SK-N-SH (cell line): ENCODE data around the gene PRR20G. TPM values are rescaled to one million over a fixed set of nuclear protein-coding genes. Genes with fewer than 3 reads are reported as not detected.

Source experiments
- CTCF ChIA-PET: fragments of 300-600, 350-600 bp; formaldehyde crosslinking; extraction: SDS; loops from one replicate; lab custom pipeline; 2021; lab: Yijun Ruan, JAX
- POLR2A ChIA-PET: fragments of 350-600 bp; sonication (Branson Sonifier 250); formaldehyde crosslinking; extraction: SDS; loops from one replicate; lab custom pipeline; 2020; ENCODE audit warnings: antibody characterized with exemption, inconsistent platforms; lab: Yijun Ruan, JAX
- DNase-seq: peaks from one replicate; pipeline ENCODE4 v3.0.0; 2012
- H2AFZ ChIP-seq: fragments of 200-600 bp; sonication (generic); 2 replicates; pipeline ENCODE4 v1.8.1; 2016; ENCODE audit warnings: antibody characterized with exemption, mild to moderate bottlenecking, low read depth
- H3F3A ChIP-seq: fragments of 200-600 bp; sonication (generic); replicated peaks from 2 replicates; pipeline ENCODE3; 2016; ENCODE audit warnings: antibody characterized with exemption, mild to moderate bottlenecking; ENCODE audit not compliant: insufficient read depth
- H3K27ac ChIP-seq, 2 experiments: fragments of 200-500 bp in 1 of 2; fragments of 200-600 bp in 1 of 2; sonication (Bioruptor generic) in 1 of 2; sonication (generic), shearing (Covaris generic) in 1 of 2; 2 replicates each; pipeline versions ENCODE4 v1.5.1 to v1.6.1; 2014 to 2016; ENCODE audit warnings: low read depth in 2 of 2, inconsistent platforms in 1 of 2, low read length in 1 of 2, mild to moderate bottlenecking in 1 of 2, mixed read lengths in 1 of 2
- H3K27me3 ChIP-seq: fragments of 200-600 bp; sonication (generic), shearing (Covaris generic); 2 replicates; pipeline ENCODE4 v1.6.1; 2016; ENCODE audit warnings: mixed run types; ENCODE audit not compliant: insufficient read depth
- H3K36me3 ChIP-seq, 2 experiments: fragments of 200-500 bp in 1 of 2; fragments of 200-600 bp in 1 of 2; sonication (Bioruptor generic) in 1 of 2; sonication (generic) in 1 of 2; replicated peaks in 1 of 2; 2 replicates each; pipeline versions ENCODE3 to v1.5.1; 2014 to 2016; ENCODE audit warnings: low read length in 1 of 2, mild to moderate bottlenecking in 1 of 2; ENCODE audit not compliant: insufficient read depth in 2 of 2, control insufficient read depth in 1 of 2
- H3K4me1 ChIP-seq, 2 experiments: fragments of 200-500 bp in 1 of 2; fragments of 200-600 bp in 1 of 2; sonication (Bioruptor generic) in 1 of 2; sonication (generic), shearing (Covaris generic) in 1 of 2; 2 replicates each; pipeline versions ENCODE4 v1.5.1 to v1.6.1; 2014 to 2016; ENCODE audit warnings: low read depth in 1 of 2, low read length in 1 of 2, mixed run types in 1 of 2; ENCODE audit not compliant: insufficient read depth in 2 of 2, control insufficient read depth in 1 of 2
- H3K4me2 ChIP-seq: fragments of 200-600 bp; sonication (generic), shearing (Covaris generic); 2 replicates; pipeline ENCODE4 v1.6.1; 2017; ENCODE audit warnings: mixed run types
- H3K4me3 ChIP-seq, 2 experiments: fragments of 200-500 bp in 1 of 2; fragments of 200-600 bp in 1 of 2; sonication (Bioruptor generic) in 1 of 2; sonication (generic), shearing (Covaris generic) in 1 of 2; 2 replicates each; pipeline versions ENCODE4 v1.5.1 to v1.8.1; 2014 to 2016; ENCODE audit warnings: low read depth in 2 of 2, inconsistent platforms in 1 of 2, low read length in 1 of 2, mild to moderate bottlenecking in 1 of 2, mixed read lengths in 1 of 2, moderate library complexity in 1 of 2
- H3K79me2 ChIP-seq: fragments of 200-600 bp; sonication (generic); 2 replicates; pipeline ENCODE4 v1.8.1; 2017; ENCODE audit warnings: mild to moderate bottlenecking; ENCODE audit not compliant: insufficient read depth
- H3K9ac ChIP-seq: fragments of 200-600 bp; sonication (generic); 2 replicates; pipeline ENCODE4 v1.6.1; 2017; ENCODE audit warnings: mixed run types
- H3K9me2 ChIP-seq: fragments of 200-600 bp; sonication (generic); 2 replicates; pipeline ENCODE4 v1.6.1; 2017; ENCODE audit warnings: mixed run types
- H3K9me3 ChIP-seq: fragments of 200-600 bp; sonication (generic); 2 replicates; pipeline ENCODE4 v1.6.1; 2017; ENCODE audit warnings: mixed run types, mild to moderate bottlenecking, moderate library complexity
- H4K20me1 ChIP-seq: fragments of 200-600 bp; sonication (generic); 2 replicates; pipeline ENCODE4 v1.6.1; 2017; ENCODE audit warnings: mild to moderate bottlenecking, mixed run types; ENCODE audit not compliant: insufficient read depth
- CHD2 ChIP-seq: fragments of 150-350 bp; IDR thresholded peaks from 2 replicates; pipeline ENCODE4 v1.6.1; 2018; ENCODE audit warnings: low read length; ENCODE audit not compliant: partially characterized antibody
- CTCF ChIP-seq: fragments of 200-600 bp; sonication (generic); IDR thresholded peaks from 2 replicates; pipeline ENCODE4 v1.6.1; 2017; ENCODE audit warnings: antibody characterized with exemption, mild to moderate bottlenecking, moderate library complexity
- ELF1 ChIP-seq: IDR thresholded peaks from 2 replicates; pipeline ENCODE4 v1.4.0; 2012
- FOXJ3 ChIP-seq: sonication (generic); formaldehyde crosslinking; IDR thresholded peaks from 2 replicates; pipeline ENCODE4 v1.5.1; 2020; ENCODE audit warnings: mild to moderate bottlenecking, missing genetic modification reagents
- FOXM1 ChIP-seq: IDR thresholded peaks from 2 replicates; pipeline ENCODE4 v1.4.0; 2012; ENCODE audit warnings: low read depth, mild to moderate bottlenecking
- GATA2 ChIP-seq: sonication (generic); formaldehyde crosslinking; IDR thresholded peaks from 2 replicates; pipeline ENCODE4 v1.5.0; 2020; ENCODE audit warnings: mild to moderate bottlenecking, missing genetic modification reagents
- JUND ChIP-seq: IDR thresholded peaks from 2 replicates; pipeline ENCODE4 v1.4.0; 2012
- NFIC ChIP-seq: IDR thresholded peaks from 2 replicates; pipeline ENCODE4 v1.4.0; 2012; ENCODE audit warnings: borderline replicate concordance
- POLR2AphosphoS5 ChIP-seq: IDR thresholded peaks from 2 replicates; pipeline ENCODE4 v1.6.1; 2012; ENCODE audit warnings: low read depth, low read length
- RCOR1 ChIP-seq: fragments of 150-350 bp; IDR thresholded peaks from 2 replicates; pipeline ENCODE4 v1.6.1; 2017; ENCODE audit warnings: antibody characterized with exemption, low read length
- REST ChIP-seq: IDR thresholded peaks from 2 replicates; pipeline ENCODE4 v1.6.1; 2012; ENCODE audit warnings: mild to moderate bottlenecking, low read depth, low read length, moderate library complexity
- RXRA ChIP-seq: IDR thresholded peaks from 2 replicates; pipeline ENCODE4 v1.4.0; 2012; ENCODE audit warnings: low read depth, mild to moderate bottlenecking, borderline replicate concordance
- USF2 ChIP-seq: fragments of 150-350 bp; IDR thresholded peaks from 2 replicates; pipeline ENCODE4 v1.6.1; 2017; ENCODE audit warnings: antibody characterized with exemption, low read length, low read depth, borderline replicate concordance
- ZBTB33 ChIP-seq: IDR thresholded peaks from 2 replicates; pipeline ENCODE4 v1.4.0; 2012; ENCODE audit warnings: low read depth, borderline replicate concordance
- WGBS: methylation state at CpG from one replicate; pipeline ENCODE4 v1.1.6; 2017; ENCODE audit warnings: low lambda C conversion rate; 5-methylcytosine and 5-hydroxymethylcytosine counted together
- polyA plus RNA-seq, 3 experiments: library from polyadenylated mRNA; depleted of rRNA; stranded (reverse); fragments of >200 nt; gene quantifications; 2 replicates each; pipeline ENCODE4 v1.2.3, GENCODE V29; 2012

PRR20G gene
- polyA plus RNA-seq, 1 of the 3 experiments (the other 2 are of a cell fraction): not detected

GRCh38 chr3:127324913-127325628, 37.2 kb upstream of the PRR20G start:
- no peaks in the 10 kb centered on the region for H3K9me2 ChIP-seq
- H3K79me2 ChIP-seq: no peaks in the 10 kb centered on the region
- WGBS: 37% methylated on average over 4 of the region's 4 CpGs
- H4K20me1 ChIP-seq: no peaks in the 10 kb centered on the region
- no peak overlapping the region for H3K4me3 ChIP-seq
- H3K27me3 ChIP-seq: no peaks in the 10 kb centered on the region
- H3K36me3 ChIP-seq: no peaks in the 10 kb centered on the region
- no peak overlapping the region for H3K27ac ChIP-seq
- no peak overlapping the region for H3K9ac ChIP-seq
- 0 out of 2 replicates have a peak, but pooled peaks cover 2% of the 10 kb centered on the region for H3K9me3 ChIP-seq
- TF ChIP-seq REST: peak; percentile 80; the same call in 1 of the 2 replicates
- TF ChIP-seq NFIC: no peak
- H3K4me1 ChIP-seq: no peaks in the 10 kb centered on the region; a peak in 1 of 4 replicates
- POLR2A ChIA-PET: interaction anchor here (1.0 kb wide), 1 partner anchor 12 kb away, joined by 3 read pairs; no protein-coding TSS in a partner anchor
- no peak for DNase-seq
- no peak overlapping the region for H3K4me2 ChIP-seq
- H2AFZ ChIP-seq: no peak overlapping the region
- no peaks in the 10 kb centered on the region for H3F3A ChIP-seq
- CTCF ChIA-PET: no interaction called here

- ChIA-PET CTCF (interaction anchor here (1.0 kb wide), 1 partner anchor 16 kb away, joined by 3 read pairs; no protein-coding TSS in a partner anchor), POLR2A (no interaction called here)
- H3F3A ChIP-seq: no peaks in the 10 kb centered on the region
- no peak overlapping the region for H3K9ac ChIP-seq
- H4K20me1 ChIP-seq: no peaks in the 10 kb centered on the region
- H2AFZ ChIP-seq: no peak overlapping the region
- no peaks in the 10 kb centered on the region for H3K36me3 ChIP-seq
- no peaks in the 10 kb centered on the region for H3K9me2 ChIP-seq
- WGBS: 4% methylated on average over 2 of the region's 3 CpGs
- H3K9me3 ChIP-seq: no peaks in the 10 kb centered on the region
- H3K79me2 ChIP-seq: no peaks in the 10 kb centered on the region
- no peak overlapping the region for H3K4me2 ChIP-seq
- no peaks in the 10 kb centered on the region for H3K27me3 ChIP-seq
- no peak overlapping the region for H3K27ac ChIP-seq
- no peak overlapping the region for H3K4me3 ChIP-seq
- no peaks in the 10 kb centered on the region; a peak in 1 of 4 replicates for H3K4me1 ChIP-seq
- no peak for DNase-seq
- no peak for TF ChIP-seq RXRA
- TF ChIP-seq ELF1: no peak
- no peak for TF ChIP-seq RCOR1
- TF ChIP-seq GATA2 (CRISPR knock-in tag): no peak
- TF ChIP-seq USF2: no peak
- no peak for TF ChIP-seq REST
- no peak for TF ChIP-seq ZBTB33
- TF ChIP-seq FOXJ3 (CRISPR knock-in tag): no peak
- no peak for TF ChIP-seq CHD2
- no peak for TF ChIP-seq JUND
- no peak for TF ChIP-seq POLR2AphosphoS5
- TF ChIP-seq FOXM1: no peak
- TF ChIP-seq CTCF: no peak
Measured at GRCh38 chr3:127324076-127324475, 36.2 kb upstream of the PRR20G start.
